Esophagus muscularis mucosa (tissue), 4 donors: ENCODE measurements around the gene MRPL24.

ENCODE experiments used
- CTCF ChIP-seq, 3 experiments: fragments of 200-600 bp in 2 of 3; fragments of 450-650 bp in 1 of 3; sonication (generic) in 2 of 3; IDR thresholded peaks; one replicate each; pipeline ENCODE4 v1.5.1; 2017 to 2019; ENCODE audit warnings: antibody characterized with exemption in 3 of 3, mild to moderate bottlenecking in 2 of 3, moderate library complexity in 1 of 3
- EP300 ChIP-seq: sonication (generic); formaldehyde crosslinking; IDR thresholded peaks from one replicate; pipeline ENCODE4 v1.6.1; 2017; ENCODE audit warnings: antibody characterized with exemption
- POLR2A ChIP-seq: fragments of 450-650 bp; IDR thresholded peaks from one replicate; pipeline ENCODE4 v1.6.1; 2017; ENCODE audit warnings: antibody characterized with exemption, moderate library complexity, mild to moderate bottlenecking, low read depth
- POLR2AphosphoS5 ChIP-seq, 2 donors: sonication (generic); formaldehyde crosslinking; IDR thresholded peaks; one replicate each; pipeline ENCODE4 v1.6.1; 2017; ENCODE audit warnings: antibody characterized with exemption in 2 of 2

DNA sequence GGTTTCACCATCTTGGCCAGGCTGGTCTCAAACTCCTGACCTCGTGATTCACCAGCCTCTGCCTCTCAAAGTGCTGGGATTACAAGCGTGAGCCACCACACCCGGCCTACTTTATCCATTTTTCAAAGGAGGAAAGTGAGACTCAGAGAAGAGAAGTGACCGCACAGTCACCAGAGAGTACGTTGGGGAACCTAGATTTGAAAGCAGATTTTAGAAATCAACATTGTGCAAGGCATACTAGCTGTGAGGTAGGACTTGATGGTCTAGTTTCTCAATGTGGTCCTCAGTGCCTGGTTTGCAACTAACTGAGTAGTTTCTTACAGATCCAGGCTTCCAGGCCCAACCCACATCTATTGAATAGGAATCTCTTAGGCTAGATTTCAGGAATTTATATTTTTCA lies 24.8 kb upstream of the MRPL24 start:
- TF ChIP-seq CTCF (IDR thresholded peaks at IDR 0.05) (no peak), POLR2A (no peak), POLR2AphosphoS5 (IDR thresholded peaks at IDR 0.05) (no peak), EP300 (no peak)
